Mucosa of descending colon (tissue), 3 donors: ENCODE results near the gene TRABD2B. TPM values are rescaled to one million over a fixed set of nuclear protein-coding genes. Genes with fewer than 3 reads are reported as not detected.
A peak's percentile ranks its signal among the peaks of the same experiment; 100 is the strongest.

Experiments used
- ATAC-seq: fragments of 200-7000 bp; cut with Tn5 transposase; one replicate; pipeline ENCODE4 v1.9.1; 2020; ENCODE audit warnings: mild to moderate bottlenecking, moderate library complexity
- DNase-seq, 3 donors: peaks; one replicate each; pipeline ENCODE4 v3.0.0-alpha.2; 2020
- H3K36me3 ChIP-seq: fragments of 200-600 bp; one replicate; pipeline ENCODE4 v1.8.0; 2021; ENCODE audit warnings: low read depth, mild to moderate bottlenecking
- H3K4me1 ChIP-seq: fragments of 200-600 bp; one replicate; pipeline ENCODE4 v1.8.0; 2021; ENCODE audit warnings: low read depth, mild to moderate bottlenecking
- H3K4me3 ChIP-seq: fragments of 200-600 bp; one replicate; pipeline ENCODE4 v1.8.0; 2021; ENCODE audit warnings: mild to moderate bottlenecking
- H3K9me3 ChIP-seq: fragments of 200-600 bp; one replicate; pipeline ENCODE4 v1.8.0; 2021; ENCODE audit warnings: mild to moderate bottlenecking
- intact Hi-C, 2 donors: fragments of 100-400 bp; cut with DNase I in 1 of 2; cut with micrococcal nuclease in 1 of 2; formaldehyde crosslinking; loops; one replicate each; pipeline versions ENCODE4 v1.11.0 to v1.11.1; 2022; cut with DNase I, micrococcal nuclease
- total RNA-seq, 3 donors: library from RNA; stranded (reverse); fragmentation: NEBNext Ultra II Directional in 2 of 3; extraction: Animal tissue kit (Norgen Biotek cat#: 25700) in 2 of 3; gene quantifications; one replicate each; pipeline versions ENCODE4 v1.2.1 to v1.2.4, GENCODE V29; 2021 to 2023
- TF ChIP-seq, protein P1 (sequence below): fragments of 200-600 bp; IDR thresholded peaks from one replicate; pipeline ENCODE4 v1.8.0; 2022; ENCODE audit warnings: antibody characterized with exemption, mild to moderate bottlenecking
- donor health status: DM: no; HTN: no; CAD: no; lungs with moderate emphysema.
- donor health status: DM: no; HTN: no; CAD: no.
- donor health status: DM: no; HTN: yes; CAD: no.

Gene TRABD2B
- total RNA-seq, 3 donors from 2014 or later = 0.35 to 2.0 (median 2.0) TPM

DNA sequence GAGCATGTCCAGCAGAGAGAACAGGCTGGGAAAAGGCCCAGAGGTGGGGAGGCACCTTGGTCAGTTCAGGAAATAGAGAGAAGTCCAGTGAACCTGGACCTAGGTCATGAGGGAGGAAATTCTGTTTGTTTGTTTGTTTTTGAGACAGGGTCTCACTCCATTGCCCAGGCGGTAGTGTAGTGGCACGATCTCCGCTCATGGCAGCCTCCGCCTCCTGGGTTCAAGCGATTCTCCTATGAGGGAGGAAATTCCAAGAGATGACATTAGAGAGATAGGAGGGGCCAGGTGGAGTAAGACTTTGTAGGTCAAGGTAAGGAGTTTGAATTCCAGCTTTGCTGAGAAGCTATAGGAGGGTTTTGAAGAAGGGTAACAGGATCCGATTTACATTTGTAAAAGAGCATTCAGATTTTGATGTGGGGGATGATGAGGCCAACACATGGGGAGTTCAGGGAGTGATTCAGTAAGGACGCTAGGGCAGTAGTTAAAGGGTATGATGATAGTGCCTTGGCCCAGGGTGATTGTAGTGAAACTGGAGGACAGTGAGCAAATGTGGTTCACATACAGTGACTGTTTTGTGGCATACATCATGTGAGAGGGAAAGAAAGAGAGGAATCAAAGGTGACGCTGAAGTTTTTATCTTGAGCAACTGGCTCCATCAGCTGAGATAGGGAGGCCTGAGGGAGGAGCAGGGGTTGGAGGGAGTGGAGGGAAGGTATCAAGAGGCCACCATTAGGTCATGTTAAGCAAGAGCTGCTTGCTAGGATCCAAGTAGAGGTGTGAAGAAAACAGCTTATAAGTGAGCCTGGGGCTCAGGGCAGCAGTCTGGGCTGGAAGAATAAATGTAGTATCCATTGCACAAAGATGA lies 8.3 kb upstream of the TRABD2B start:
- TF ChIP-seq, protein P1, sequence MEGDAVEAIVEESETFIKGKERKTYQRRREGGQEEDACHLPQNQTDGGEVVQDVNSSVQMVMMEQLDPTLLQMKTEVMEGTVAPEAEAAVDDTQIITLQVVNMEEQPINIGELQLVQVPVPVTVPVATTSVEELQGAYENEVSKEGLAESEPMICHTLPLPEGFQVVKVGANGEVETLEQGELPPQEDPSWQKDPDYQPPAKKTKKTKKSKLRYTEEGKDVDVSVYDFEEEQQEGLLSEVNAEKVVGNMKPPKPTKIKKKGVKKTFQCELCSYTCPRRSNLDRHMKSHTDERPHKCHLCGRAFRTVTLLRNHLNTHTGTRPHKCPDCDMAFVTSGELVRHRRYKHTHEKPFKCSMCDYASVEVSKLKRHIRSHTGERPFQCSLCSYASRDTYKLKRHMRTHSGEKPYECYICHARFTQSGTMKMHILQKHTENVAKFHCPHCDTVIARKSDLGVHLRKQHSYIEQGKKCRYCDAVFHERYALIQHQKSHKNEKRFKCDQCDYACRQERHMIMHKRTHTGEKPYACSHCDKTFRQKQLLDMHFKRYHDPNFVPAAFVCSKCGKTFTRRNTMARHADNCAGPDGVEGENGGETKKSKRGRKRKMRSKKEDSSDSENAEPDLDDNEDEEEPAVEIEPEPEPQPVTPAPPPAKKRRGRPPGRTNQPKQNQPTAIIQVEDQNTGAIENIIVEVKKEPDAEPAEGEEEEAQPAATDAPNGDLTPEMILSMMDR = no peak
- no peaks in the 10 kb centered on the region for H3K36me3 ChIP-seq
- ATAC-seq (no peak), DNase-seq (no peak)
- H3K4me1 ChIP-seq = peaks cover 7% of the 10 kb centered on the region
- intact Hi-C loops = no loop called here
- no peak overlapping the region for H3K4me3 ChIP-seq
- no peaks in the 10 kb centered on the region for H3K9me3 ChIP-seq

- ATAC-seq = peak; percentile 88
- H3K9me3 ChIP-seq = no peaks in the 10 kb centered on the region
These were observed 6.8 kb upstream of the TRABD2B start for GRCh38 chr1:48003741-48004531.

DNA sequence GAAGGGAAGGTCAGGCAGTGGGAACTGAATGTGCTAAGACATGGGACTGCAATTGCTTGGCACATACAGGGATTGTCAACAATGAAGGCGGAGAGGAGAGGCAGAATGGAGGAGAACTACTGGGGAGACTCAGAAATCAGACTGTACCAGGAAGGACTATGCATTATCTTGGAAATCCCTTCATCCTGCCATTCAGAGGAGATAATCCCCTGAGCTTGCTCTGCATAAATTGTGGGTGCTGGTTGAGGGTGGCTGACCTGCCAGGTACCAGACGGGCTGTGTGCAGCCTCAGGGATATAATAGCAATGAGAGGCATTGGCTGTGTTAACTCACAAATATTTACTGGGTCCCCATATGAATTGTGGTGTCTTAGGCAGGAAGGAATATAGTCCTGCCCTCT lies 5.0 kb upstream of the TRABD2B start:
- Histone ChIP-seq H3K4me1 (peaks cover 7% of the 10 kb centered on the region), H3K4me3 (no peak overlapping the region), H3K36me3 (no peaks in the 10 kb centered on the region), H3K9me3 (no peaks in the 10 kb centered on the region)
- TF ChIP-seq, protein P1 = no peak
- no peak for DNase-seq
- no peak for ATAC-seq
- intact Hi-C loops = no loop called here

More at GRCh38 chr1:48003741-48004531, 6.8 kb upstream of the TRABD2B start:
- H3K4me3 ChIP-seq = no peak overlapping the region
- peaks cover 7% of the 10 kb centered on the region for H3K4me1 ChIP-seq
- intact Hi-C loops = no loop called here
- H3K36me3 ChIP-seq = no peaks in the 10 kb centered on the region
- peak in 2 of 3 donors; percentile 60 to 67 for DNase-seq
- TF ChIP-seq, protein P1 = no peak

DNA sequence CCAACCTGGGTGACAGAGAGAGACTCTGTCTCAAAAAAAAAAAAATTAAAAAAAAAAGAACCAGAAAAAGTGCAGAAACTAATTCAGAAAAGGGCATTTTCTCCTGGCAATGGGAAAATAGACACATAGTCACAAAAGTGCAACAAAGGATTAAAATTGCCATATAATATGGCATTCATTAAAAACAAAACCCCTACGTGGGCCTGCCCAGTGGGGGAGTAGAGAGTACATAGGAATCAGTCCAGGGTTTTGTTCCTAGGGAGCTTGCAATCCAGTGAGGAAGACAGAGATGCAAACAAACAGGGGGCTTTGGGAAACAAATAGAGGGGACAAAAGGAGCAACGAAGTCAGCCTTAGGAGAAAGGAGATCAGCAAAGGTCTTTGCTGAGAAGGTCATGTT lies 4.5 kb upstream of the TRABD2B start:
- ATAC-seq (no peak), DNase-seq (no peak)
- peaks cover 11% of the 10 kb centered on the region for H3K4me1 ChIP-seq
- TF ChIP-seq, protein P1 = no peak
- H3K9me3 ChIP-seq = no peaks in the 10 kb centered on the region
- no peaks in the 10 kb centered on the region for H3K36me3 ChIP-seq
- H3K4me3 ChIP-seq = no peak overlapping the region
- intact Hi-C loops = no loop called here

DNA sequence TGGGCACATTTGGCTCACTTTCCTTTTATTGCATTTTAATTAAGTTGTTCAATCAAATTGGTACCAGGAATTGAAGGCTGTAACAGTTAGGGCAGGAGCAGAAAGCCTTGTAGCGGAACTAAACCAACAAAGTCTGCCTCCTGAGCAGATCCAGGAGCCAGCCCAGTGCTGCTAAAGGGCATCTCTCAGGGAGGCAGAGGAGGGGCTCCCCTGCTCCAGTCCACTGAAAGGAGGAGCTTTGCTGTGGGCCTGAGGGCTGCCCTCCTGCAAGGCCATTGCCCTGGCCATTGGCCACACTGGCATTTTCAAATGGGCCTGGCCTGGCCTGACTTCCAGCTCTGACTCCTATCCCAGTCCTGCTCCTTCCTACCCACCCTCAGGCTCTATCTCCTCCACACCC lies 3.7 kb upstream of the TRABD2B start:
- no peak for ATAC-seq
- Histone ChIP-seq H3K9me3 (no peaks in the 10 kb centered on the region), H3K36me3 (no peaks in the 10 kb centered on the region), H3K4me3 (no peak overlapping the region), H3K4me1 (peaks cover 11% of the 10 kb centered on the region)
- DNase-seq = no peak
- TF ChIP-seq, protein P1 = no peak
- intact Hi-C loops = no loop called here
